WERI-Rb-1 (cell line): ENCODE results near the gene TSSK3.

Experiments used
- DNase-seq: peaks from one replicate; pipeline ENCODE4 v3.0.0-alpha.2; 2020
- H3K27ac ChIP-seq: fragments of 250-450 bp; sonication (Bioruptor Pico); 2 replicates; pipeline ENCODE4 v1.5.1; 2020; ENCODE audit warnings: mild to moderate bottlenecking, moderate library complexity
- H3K27me3 ChIP-seq: fragments of 250-450 bp; sonication (Bioruptor Pico); 2 replicates; pipeline ENCODE4 v1.5.1; 2021; ENCODE audit warnings: mild to moderate bottlenecking, low read depth, moderate library complexity; ENCODE audit not compliant: insufficient read depth, severe bottlenecking
- H3K36me3 ChIP-seq: fragments of 250-450 bp; sonication (Bioruptor Pico); 2 replicates; pipeline ENCODE4 v1.5.1; 2020; ENCODE audit warnings: mild to moderate bottlenecking, moderate library complexity
- H3K4me3 ChIP-seq: 2 replicates; pipeline ENCODE4 v1.5.1; 2011; ENCODE audit warnings: low read depth, mild to moderate bottlenecking, control low read depth, low read length
- H3K9me3 ChIP-seq: fragments of 250-450 bp; sonication (Bioruptor Pico); 2 replicates; pipeline ENCODE4 v1.5.1; 2021; ENCODE audit warnings: mild to moderate bottlenecking, moderate library complexity; ENCODE audit not compliant: severe bottlenecking
- TF ChIP-seq, protein P1 (sequence below): IDR thresholded peaks from 2 replicates; pipeline ENCODE4 v1.5.1; 2011; ENCODE audit warnings: low read depth, mild to moderate bottlenecking, control low read depth, inconsistent platforms, low read length

Gene TSSK3

DNA sequence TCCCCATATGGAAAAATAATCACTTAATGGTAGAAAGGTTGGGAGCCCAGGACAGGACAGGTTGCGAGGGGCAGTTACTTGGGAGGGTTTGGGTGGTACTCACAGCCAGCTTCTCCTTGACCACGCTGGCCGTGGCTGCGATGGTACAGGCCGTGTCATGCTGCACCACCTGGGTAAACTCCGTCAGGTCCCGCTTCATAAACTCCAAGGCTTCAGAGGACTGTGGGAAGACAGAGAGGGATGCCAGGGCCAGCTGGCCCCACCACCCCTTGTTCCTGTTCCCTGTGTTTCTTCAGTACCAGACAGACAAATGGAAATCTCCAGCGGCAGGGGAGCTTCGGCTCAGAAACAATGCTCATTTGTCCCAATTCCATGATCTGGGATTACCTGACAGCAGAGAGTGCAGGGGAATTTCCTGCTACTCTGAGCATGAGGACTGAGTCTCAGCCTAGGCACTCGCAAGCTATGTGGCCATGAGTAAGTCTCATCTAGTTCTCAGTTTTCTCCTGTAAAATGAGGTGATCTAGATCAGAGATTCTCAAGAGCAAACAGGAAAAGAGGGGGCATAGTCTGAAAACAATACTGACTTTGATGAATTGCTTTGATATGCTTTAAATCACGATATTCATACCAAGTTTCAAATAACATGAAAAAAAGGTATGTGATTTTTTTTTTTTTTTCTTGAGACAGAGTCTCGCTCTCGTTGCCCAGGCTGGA lies 24.5 kb downstream of the TSSK3 start:
- Histone ChIP-seq H3K27ac (no peak overlapping the region), H3K4me3 (no peak overlapping the region), H3K36me3 (peaks cover 82% of the 10 kb centered on the region), H3K27me3 (no peaks in the 10 kb centered on the region), H3K9me3 (no peaks in the 10 kb centered on the region)
- TF ChIP-seq, protein P1, sequence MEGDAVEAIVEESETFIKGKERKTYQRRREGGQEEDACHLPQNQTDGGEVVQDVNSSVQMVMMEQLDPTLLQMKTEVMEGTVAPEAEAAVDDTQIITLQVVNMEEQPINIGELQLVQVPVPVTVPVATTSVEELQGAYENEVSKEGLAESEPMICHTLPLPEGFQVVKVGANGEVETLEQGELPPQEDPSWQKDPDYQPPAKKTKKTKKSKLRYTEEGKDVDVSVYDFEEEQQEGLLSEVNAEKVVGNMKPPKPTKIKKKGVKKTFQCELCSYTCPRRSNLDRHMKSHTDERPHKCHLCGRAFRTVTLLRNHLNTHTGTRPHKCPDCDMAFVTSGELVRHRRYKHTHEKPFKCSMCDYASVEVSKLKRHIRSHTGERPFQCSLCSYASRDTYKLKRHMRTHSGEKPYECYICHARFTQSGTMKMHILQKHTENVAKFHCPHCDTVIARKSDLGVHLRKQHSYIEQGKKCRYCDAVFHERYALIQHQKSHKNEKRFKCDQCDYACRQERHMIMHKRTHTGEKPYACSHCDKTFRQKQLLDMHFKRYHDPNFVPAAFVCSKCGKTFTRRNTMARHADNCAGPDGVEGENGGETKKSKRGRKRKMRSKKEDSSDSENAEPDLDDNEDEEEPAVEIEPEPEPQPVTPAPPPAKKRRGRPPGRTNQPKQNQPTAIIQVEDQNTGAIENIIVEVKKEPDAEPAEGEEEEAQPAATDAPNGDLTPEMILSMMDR = no peak
- DNase-seq = no peak

DNA sequence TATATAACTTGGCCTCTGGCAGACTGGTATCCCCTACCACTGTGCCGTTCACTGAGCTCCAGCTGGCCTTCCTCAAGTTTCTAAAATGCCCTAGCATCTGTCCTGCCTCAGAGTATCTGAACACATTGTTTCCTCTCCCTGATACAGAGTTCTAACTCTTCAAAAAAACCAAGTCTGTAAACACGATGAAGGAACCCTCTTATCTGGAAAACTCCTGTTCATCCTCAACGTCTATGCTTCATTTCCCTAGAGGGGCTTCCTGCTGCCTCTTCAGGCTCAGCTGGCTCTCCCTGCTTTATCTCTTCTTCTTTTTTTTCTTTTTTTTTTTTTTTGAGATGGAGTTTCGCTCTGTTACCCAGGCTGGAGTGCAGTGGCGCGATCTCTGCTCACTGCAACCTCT lies 26.3 kb downstream of the TSSK3 start:
- no peaks in the 10 kb centered on the region for H3K27me3 ChIP-seq
- H3K9me3 ChIP-seq = no peaks in the 10 kb centered on the region
- H3K27ac ChIP-seq = no peak overlapping the region
- no peak overlapping the region for H3K4me3 ChIP-seq
- DNase-seq = no peak
- H3K36me3 ChIP-seq = peaks cover 86% of the 10 kb centered on the region
- TF ChIP-seq, protein P1 = no peak

DNA sequence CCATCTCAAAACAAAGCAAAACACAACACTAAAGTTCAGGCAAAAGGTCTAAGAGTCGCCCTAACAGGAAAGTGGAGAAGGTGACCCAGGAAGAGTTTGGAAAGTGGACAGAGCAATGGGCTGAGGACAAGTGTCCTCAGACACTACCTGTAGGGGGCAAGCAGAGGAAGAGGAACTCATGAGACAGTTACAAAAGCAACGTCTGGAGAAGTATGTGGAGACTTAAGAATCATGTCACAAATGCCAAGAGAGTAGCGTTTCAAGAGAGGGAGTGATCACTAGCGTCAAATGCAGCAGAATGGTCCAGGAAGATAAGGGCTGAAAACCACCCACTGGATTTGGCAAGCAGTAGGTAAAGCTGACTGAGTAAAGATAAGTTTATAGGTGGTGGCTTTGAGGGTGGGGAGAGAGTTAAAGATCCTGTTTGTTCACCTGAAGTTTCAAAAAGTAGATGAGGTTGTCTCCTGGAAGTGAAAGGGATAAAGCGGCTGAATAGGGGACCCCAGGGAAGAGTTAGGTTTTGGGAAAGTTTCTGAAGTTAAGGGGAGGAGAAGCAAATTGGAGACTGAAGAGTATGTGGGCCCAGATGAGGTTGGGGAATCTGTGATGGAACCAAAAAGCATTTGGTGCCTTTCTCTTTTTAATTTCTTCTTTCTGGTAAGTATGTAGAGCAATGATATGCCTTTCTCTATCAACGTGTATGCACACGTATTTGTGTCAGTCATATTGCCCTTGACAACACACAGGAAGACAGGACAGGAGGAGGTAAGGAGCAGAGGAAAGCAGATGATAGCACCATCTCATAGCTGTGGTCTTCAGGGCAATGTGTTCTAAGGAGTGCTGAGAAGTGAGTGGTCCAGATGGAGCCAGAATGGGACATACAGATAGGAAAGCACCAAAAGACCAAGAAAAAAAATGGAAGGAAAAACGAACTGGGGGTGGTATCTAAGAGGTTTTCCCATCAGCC lies 28.8 kb downstream of the TSSK3 start:
- Histone ChIP-seq H3K4me3 (no peak overlapping the region), H3K36me3 (peaks cover 66% of the 10 kb centered on the region), H3K27me3 (no peaks in the 10 kb centered on the region), H3K27ac (no peak overlapping the region), H3K9me3 (no peaks in the 10 kb centered on the region)
- TF ChIP-seq, protein P1 = no peak
- no peak for DNase-seq

DNA sequence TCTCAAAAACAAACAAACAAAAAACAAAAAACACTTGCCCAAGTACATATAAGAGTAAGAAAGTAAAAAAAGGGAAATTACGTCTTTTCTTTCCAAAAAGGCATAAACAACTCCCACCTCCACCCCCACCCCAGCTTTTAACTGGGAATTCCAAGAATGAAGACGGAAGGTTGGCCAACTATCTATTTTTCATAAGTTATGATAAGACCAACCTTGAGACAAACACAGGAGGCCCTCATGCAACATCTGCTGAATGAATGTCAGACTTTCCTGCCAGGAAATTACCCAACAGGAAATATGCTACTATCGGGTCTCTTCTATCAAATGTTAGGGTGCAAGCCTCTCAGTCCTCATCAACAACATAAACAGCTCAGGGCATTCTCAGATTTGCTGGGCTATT lies 30.0 kb downstream of the TSSK3 start:
- H3K27ac ChIP-seq = no peak overlapping the region
- no peaks in the 10 kb centered on the region for H3K9me3 ChIP-seq
- TF ChIP-seq, protein P1 = no peak
- H3K36me3 ChIP-seq = peaks cover 57% of the 10 kb centered on the region
- no peak for DNase-seq
- H3K27me3 ChIP-seq = no peaks in the 10 kb centered on the region
- H3K4me3 ChIP-seq = no peak overlapping the region

DNA sequence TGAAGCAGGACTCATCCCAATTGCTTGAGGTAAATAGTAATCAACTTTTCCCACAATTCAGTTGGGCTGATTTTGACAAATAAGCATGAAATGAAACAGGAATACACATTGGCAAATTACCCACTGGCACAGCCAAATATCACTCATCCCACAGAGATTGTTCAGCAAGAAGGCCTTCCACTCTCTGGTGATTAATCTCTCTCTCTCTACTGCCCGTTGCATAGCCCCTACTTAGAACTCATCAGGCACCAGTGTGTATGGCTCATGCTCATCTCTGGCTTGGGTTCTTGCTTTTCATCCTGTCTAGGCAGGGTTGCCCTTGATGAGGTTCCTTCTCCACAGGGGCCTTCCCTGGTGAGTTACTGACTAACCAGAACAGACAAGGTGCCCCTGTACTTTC lies 30.8 kb downstream of the TSSK3 start:
- Histone ChIP-seq H3K4me3 (peak overlapping the region; percentile 65; the same call in 1 of the 2 replicates), H3K27ac (no peak overlapping the region), H3K27me3 (no peaks in the 10 kb centered on the region), H3K36me3 (peaks cover 49% of the 10 kb centered on the region), H3K9me3 (no peaks in the 10 kb centered on the region)
- TF ChIP-seq, protein P1 = no peak
- DNase-seq = no peak
